Caco-2 (cell line): ENCODE results near the gene UPP2. TPM values are rescaled to one million over a fixed set of nuclear protein-coding genes. Genes with fewer than 3 reads are reported as not detected.

Source experiments
- BruUV-seq: library from RNA; stranded (reverse); fragments of 400-500 nt; replicated peaks from 2 replicates; lab custom pipeline; 2021; lab: Mats Ljungman, UMichigan
- CTCF ChIA-PET: fragments of 300-600 bp; sonication (Branson Sonifier 250); formaldehyde crosslinking; loops from one replicate; lab custom pipeline; 2022; ENCODE audit warnings: antibody characterized with exemption; lab: Charles Lee
- POLR2A ChIA-PET: fragments of 300-600 bp; sonication (Branson Sonifier 250); formaldehyde crosslinking; loops from one replicate; lab custom pipeline; 2022; ENCODE audit warnings: antibody characterized with exemption; lab: Charles Lee
- DNase-seq, 2 experiments: peaks; one replicate each; pipeline versions ENCODE4 v3.0.0 to v3.0.0-alpha.2; 2020 to 2022
- H3K27me3 ChIP-seq: replicated peaks from 2 replicates; pipeline ENCODE4 v1.6.0; 2011; ENCODE audit warnings: low read length; ENCODE audit not compliant: control insufficient read depth, insufficient read depth
- H3K36me3 ChIP-seq: 2 replicates; pipeline ENCODE4 v1.5.1; 2011; ENCODE audit warnings: low read length; ENCODE audit not compliant: control insufficient read depth, insufficient read depth
- H3K4me1 ChIP-seq: fragments of 250-450 bp; sonication (Bioruptor Pico); 2 replicates; pipeline ENCODE4 v1.5.1; 2020; ENCODE audit warnings: mild to moderate bottlenecking
- H3K4me3 ChIP-seq: 2 replicates; pipeline ENCODE4 v1.5.1; 2011; ENCODE audit warnings: low read depth, mild to moderate bottlenecking, control low read depth, low read length
- H3K9me3 ChIP-seq: fragments of 250-450 bp; sonication (Bioruptor Pico); 2 replicates; pipeline ENCODE4 v1.5.1; 2020; ENCODE audit warnings: mild to moderate bottlenecking, moderate library complexity
- H3K27ac Mint-ChIP-seq: one replicate; pipeline ENCODE4 v1.8.0; 2022; ENCODE audit warnings: mixed read lengths; ENCODE audit not compliant: unreplicated experiment
- H3K27me3 Mint-ChIP-seq: one replicate; pipeline ENCODE4 v1.8.0; 2022; ENCODE audit warnings: mixed read lengths; ENCODE audit not compliant: insufficient read depth, unreplicated experiment
- H3K36me3 Mint-ChIP-seq: one replicate; pipeline ENCODE4 v1.8.0; 2022; ENCODE audit warnings: mild to moderate bottlenecking, mixed read lengths; ENCODE audit not compliant: insufficient read depth, unreplicated experiment
- H3K4me1 Mint-ChIP-seq: one replicate; pipeline ENCODE4 v1.8.0; 2022; ENCODE audit warnings: low read depth, mixed read lengths; ENCODE audit not compliant: unreplicated experiment
- H3K4me3 Mint-ChIP-seq: one replicate; pipeline ENCODE4 v1.8.0; 2022; ENCODE audit warnings: mild to moderate bottlenecking, moderate library complexity, mixed read lengths; ENCODE audit not compliant: unreplicated experiment
- H3K9me3 Mint-ChIP-seq: one replicate; pipeline ENCODE4 v1.8.0; 2022; ENCODE audit warnings: mixed read lengths; ENCODE audit not compliant: unreplicated experiment
- CTCF ChIP-seq, 2 experiments: fragments of 200-600 bp in 1 of 2; IDR thresholded peaks; 1 replicate in 1 of 2; 2 replicates in 1 of 2; pipeline versions ENCODE4 v1.5.1 to v1.8.0; 2011 to 2022; ENCODE audit warnings: antibody characterized with exemption in 1 of 2, control low read depth in 1 of 2, inconsistent platforms in 1 of 2, low read depth in 1 of 2, low read length in 1 of 2, mild to moderate bottlenecking in 1 of 2, moderate library complexity in 1 of 2; ENCODE audit not compliant: insufficient read depth in 1 of 2, severe bottlenecking in 1 of 2, unreplicated experiment in 1 of 2
- intact Hi-C: fragments of 100-400 bp; cut with micrococcal nuclease; formaldehyde crosslinking; loops from one replicate; pipeline ENCODE4 v1.10.0; 2022; ENCODE audit not compliant: unreplicated experiment
- total RNA-seq: library from RNA; stranded (reverse); gene quantifications from 2 replicates; pipeline ENCODE4 v1.2.3, GENCODE V29; 2022

UPP2 gene
- total RNA-seq, 1 experiment from 2014 or later: not detected

GRCh38 chr2:158079672-158080071, 22.0 kb upstream of the UPP2 start:
- peaks cover 5% of the 10 kb centered on the region for H3K4me1 Mint-ChIP-seq
- CTCF ChIA-PET: no interaction called here
- intact Hi-C loops: no loop called here

GRCh38 chr2:158088093-158088492, 13.6 kb upstream of the UPP2 start:
- H3K36me3 ChIP-seq: no peaks in the 10 kb centered on the region
- no TSS peak for BruUV-seq

More at GRCh38 chr2:158079672-158080071, 22.0 kb upstream of the UPP2 start:
- Histone ChIP-seq H3K4me3 (no peak overlapping the region), H3K36me3 (no peaks in the 10 kb centered on the region), H3K4me1 (no peaks in the 10 kb centered on the region), H3K9me3 (peaks cover 8% of the 10 kb centered on the region; the same call in 1 of the 2 replicates), H3K27me3 (no peaks in the 10 kb centered on the region)
- POLR2A ChIA-PET: interaction anchor here (0.6 kb wide), 1 partner anchor 204 kb away, joined by 11 read pairs; no protein-coding TSS in a partner anchor
- Mint-ChIP-seq H3K27ac (no peak overlapping the region), H3K27me3 (peaks cover 5% of the 10 kb centered on the region), H3K9me3 (peaks cover 30% of the 10 kb centered on the region), H3K36me3 (no peaks in the 10 kb centered on the region), H3K4me3 (no peak overlapping the region)
- DNase-seq: no peak
- no peak for TF ChIP-seq CTCF (IDR thresholded peaks at IDR 0.05; ENCODE audit: insufficient read depth in 1 of 2, low read depth in 1 of 2, low read length in 1 of 2, severe bottlenecking in 1 of 2, unreplicated experiment in 1 of 2)
- no TSS peak for BruUV-seq

GRCh38 chr2:158089322-158089721, 12.4 kb upstream of the UPP2 start:
- Histone ChIP-seq H3K4me1 (no peaks in the 10 kb centered on the region), H3K27me3 (no peaks in the 10 kb centered on the region), H3K9me3 (peaks cover 9% of the 10 kb centered on the region), H3K36me3 (no peaks in the 10 kb centered on the region), H3K4me3 (no peak overlapping the region)
- no peaks in the 10 kb centered on the region for H3K27me3 Mint-ChIP-seq
- POLR2A ChIA-PET: no interaction called here
- H3K9me3 Mint-ChIP-seq: peaks cover 27% of the 10 kb centered on the region
- DNase-seq: no peak
- H3K36me3 Mint-ChIP-seq: no peaks in the 10 kb centered on the region
- intact Hi-C loops: no loop called here
- no peak for TF ChIP-seq CTCF (IDR thresholded peaks at IDR 0.05; ENCODE audit: insufficient read depth in 1 of 2, low read depth in 1 of 2, low read length in 1 of 2, severe bottlenecking in 1 of 2, unreplicated experiment in 1 of 2)
- H3K4me3 Mint-ChIP-seq: no peak overlapping the region
- no peak overlapping the region for H3K27ac Mint-ChIP-seq
- H3K4me1 Mint-ChIP-seq: no peaks in the 10 kb centered on the region
- no TSS peak for BruUV-seq
- CTCF ChIA-PET: no interaction called here

More at GRCh38 chr2:158088093-158088492, 13.6 kb upstream of the UPP2 start:
- CTCF ChIA-PET: no interaction called here
- H3K27me3 ChIP-seq: no peaks in the 10 kb centered on the region
- intact Hi-C loops: no loop called here
- no peak for TF ChIP-seq CTCF (IDR thresholded peaks at IDR 0.05; ENCODE audit: insufficient read depth in 1 of 2, low read depth in 1 of 2, low read length in 1 of 2, severe bottlenecking in 1 of 2, unreplicated experiment in 1 of 2)
- no peak overlapping the region for H3K4me3 ChIP-seq
- H3K9me3 ChIP-seq: peaks cover 9% of the 10 kb centered on the region
- H3K36me3 Mint-ChIP-seq: no peaks in the 10 kb centered on the region
- no peaks in the 10 kb centered on the region for H3K4me1 Mint-ChIP-seq
- no peaks in the 10 kb centered on the region for H3K27me3 Mint-ChIP-seq
- no peak overlapping the region for H3K27ac Mint-ChIP-seq
- H3K9me3 Mint-ChIP-seq: peaks cover 27% of the 10 kb centered on the region
- no peak for DNase-seq
- no peaks in the 10 kb centered on the region for H3K4me1 ChIP-seq
- no peak overlapping the region for H3K4me3 Mint-ChIP-seq
- POLR2A ChIA-PET: no interaction called here
